AML-193 (cell line): ENCODE measurements around the gene LEPR.

Source experiments
- DNase-seq, 2 experiments: peaks; one replicate each; lab custom pipeline; 2025; lab: John Stamatoyannopoulos, UW

The LEPR gene

GRCh38 chr1:65412256-65412983 is 8.0 kb upstream of the LEPR start:
- no peak for DNase-seq

DNA sequence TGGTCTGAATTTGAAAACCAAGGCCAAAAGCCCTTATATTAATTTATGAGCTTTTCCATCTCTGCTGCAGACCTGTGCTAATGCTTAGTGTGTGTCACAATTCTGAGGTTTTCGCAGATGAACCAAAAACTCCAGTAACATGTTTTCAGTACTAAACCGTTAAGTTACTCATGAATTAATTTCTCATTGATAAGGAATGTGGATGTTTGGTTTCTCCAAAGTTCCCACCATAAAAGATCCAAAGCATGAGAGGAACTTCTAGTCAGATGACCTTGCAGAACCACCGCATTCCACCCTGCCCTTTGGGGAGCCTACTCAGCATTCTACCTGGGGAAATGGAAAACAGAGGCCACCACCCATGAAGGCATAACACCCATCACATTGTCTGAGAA is 7.5 kb upstream of the LEPR start:
- no peak for DNase-seq

- DNase-seq = no peak
Measured at GRCh38 chr1:65414538-65414937, 5.9 kb upstream of the LEPR start.

DNA sequence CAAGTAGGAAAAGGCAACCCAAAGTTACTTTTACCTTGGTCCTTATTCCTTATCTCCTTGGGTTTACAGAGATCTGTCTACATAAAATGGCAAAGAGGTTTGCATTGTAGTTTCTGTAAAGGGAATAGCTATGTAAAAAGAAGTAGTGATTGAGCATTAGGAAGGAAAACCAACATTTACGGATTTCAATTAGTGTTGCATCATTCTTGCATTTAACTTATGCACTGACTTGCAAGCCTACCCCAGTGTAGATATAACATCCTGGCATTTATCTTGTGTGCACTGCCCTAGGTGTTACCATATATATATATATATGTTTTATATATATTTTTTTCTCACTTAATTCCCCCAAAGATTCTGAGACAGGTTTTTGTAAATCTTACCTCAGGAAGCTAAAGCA is 3.7 kb upstream of the LEPR start:
- DNase-seq = no peak

- DNase-seq = no peak
Measured at GRCh38 chr1:65417729-65418128, 2.7 kb upstream of the LEPR start.

DNA sequence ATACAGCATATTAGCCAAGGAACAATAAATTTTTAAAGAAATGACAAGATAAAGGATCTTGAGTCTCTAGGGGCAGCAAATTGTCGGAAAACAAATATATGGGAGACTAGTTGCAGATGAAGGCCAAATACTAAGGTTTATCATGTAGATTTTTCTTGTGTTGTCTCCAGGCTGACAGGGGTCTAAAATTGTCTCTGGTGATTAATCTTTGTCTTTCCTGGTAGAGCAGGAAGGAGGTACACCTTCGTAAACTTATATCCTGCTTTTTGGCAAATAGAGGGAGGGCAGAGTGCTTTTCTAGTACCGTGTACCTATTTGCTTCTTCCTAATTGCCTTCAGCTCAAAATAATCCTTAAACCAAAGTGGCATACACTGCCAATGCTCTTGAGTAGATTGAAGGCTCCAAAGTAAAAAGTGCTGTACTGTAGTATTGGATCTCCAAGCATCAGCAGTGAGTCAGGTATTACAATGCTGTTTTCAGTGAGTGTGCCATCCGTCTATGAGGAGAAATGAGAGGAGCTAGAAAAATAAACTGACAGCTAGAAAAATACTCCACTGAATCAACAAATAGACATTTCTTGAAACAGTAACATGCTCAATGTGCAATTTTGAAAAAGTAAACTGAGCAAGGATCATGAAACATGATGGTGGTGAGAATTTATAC is 1.8 kb upstream of the LEPR start:
- DNase-seq = no peak

- peak; percentile 93 to 97 for DNase-seq
Measured at GRCh38 chr1:65419681-65420589, 533 bp upstream of the LEPR start.

DNA sequence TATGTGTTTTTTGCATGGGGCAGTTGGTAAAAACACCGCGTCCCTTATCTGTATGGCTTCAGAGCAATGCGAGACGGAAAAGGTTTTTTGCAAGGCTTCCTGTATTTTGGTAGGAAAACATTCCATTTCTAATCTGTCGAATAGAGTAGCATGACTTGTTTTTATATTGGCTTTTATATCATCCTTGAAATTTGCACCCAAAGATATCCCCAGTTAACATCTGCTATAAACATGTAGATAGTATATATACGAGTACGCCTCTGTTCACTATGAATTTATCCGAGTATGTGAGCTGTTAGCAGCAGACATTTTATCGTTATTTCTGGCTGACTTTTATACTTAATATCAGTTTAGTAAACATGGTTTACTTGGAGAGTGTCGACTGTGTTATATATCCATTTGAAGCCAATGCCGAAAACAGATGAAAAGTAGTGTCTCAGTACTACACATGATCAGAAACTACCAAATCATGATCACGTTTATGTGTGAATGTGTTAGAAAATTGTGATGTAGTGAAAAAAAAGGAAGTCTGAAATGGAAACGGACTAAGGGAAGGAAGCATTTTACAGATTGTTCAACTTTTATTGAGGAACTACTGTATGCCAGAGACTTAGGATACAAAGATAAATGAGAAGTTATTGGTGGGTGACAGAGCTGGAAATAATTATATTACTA is 1.0 kb downstream of the LEPR start:
- peak; percentile 62 to 63 for DNase-seq

DNA sequence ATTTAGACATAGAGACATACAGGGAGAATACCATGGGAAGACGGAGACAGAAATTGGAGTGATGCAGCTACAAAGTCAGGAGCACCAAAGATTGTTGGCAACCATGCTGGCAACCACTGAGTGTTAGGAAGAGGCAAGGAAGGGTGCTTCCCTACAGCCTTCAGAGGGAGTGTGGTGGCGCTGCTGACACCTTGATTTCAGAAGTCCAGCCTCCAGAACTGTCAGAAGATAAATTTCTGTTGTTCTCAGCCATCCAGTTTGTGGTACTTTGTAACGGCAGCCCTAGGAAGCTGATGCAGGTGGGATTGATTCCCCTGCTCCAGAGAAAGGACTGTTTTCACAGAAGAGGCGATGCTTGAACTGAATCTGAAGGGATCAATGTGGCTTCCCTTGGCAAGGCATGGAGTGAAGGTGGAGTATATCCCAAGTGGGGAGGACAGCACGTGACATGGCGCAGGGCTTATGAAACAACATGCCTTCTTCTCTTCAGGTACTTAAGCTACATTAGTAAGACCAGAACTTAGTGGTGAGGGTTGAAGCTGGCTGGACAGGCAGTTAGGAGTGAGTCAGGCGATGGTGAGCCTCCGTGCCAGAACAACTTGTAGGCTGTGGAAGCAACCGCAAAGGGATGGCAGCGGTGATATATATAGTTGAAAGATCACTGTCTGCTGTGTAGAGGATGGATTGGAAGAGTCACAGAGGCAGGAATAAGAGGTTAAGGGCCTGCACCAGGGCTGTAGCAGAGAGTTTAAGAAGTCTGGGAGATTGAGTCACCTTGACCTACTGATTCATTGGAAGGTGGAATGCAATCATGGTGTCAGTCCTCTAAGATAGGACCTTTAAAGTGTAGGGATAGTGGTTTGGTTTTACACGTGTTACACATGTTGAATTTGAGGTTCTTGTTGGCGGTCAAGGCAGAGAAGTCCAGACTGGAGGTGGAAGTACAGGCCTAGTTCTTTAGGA is 2.1 kb downstream of the LEPR start:
- DNase-seq = no peak

- DNase-seq = peak; percentile 4 to 18
Measured at GRCh38 chr1:65423884-65424572, 3.6 kb downstream of the LEPR start.

GRCh38 chr1:65424573-65424889 is 4.1 kb downstream of the LEPR start:
- no peak for DNase-seq

DNA sequence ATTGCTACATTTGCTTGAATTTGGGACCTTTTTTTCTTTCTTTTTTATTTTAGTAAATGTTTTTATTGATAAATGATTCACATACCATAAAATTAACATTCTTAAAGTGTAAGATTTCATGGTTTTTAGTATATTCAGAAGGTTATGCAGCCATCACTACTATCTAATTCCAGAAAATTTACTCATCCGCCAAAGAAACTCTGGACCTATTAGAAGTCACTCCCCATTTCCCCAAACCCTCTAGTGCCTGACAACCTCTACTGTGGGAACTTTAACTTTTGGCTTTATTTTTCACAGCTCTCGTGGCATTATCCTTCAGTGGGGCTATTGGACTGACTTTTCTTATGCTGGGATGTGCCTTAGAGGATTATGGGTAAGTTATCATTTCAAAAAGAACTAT is 4.5 kb downstream of the LEPR start:
- no peak for DNase-seq

DNA sequence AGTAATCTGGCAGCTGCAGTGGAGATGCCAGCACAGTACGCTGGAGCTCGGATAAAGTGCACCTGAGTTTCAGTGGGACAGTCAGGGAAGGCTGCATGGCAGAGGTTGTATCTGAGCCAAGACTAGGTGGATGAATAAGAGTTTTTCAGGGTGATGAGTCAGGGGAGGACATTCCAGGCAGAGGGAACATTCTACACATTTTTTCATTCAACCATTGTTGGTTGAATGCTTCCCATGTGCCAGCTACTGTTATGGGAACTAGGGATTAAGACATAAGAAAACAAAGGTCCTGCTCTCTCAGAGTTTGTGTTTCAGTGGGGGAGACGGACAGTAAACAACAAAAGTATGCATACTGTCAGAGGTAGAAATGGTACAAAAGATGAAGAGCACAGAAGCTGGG is 5.2 kb downstream of the LEPR start:
- DNase-seq = no peak

DNA sequence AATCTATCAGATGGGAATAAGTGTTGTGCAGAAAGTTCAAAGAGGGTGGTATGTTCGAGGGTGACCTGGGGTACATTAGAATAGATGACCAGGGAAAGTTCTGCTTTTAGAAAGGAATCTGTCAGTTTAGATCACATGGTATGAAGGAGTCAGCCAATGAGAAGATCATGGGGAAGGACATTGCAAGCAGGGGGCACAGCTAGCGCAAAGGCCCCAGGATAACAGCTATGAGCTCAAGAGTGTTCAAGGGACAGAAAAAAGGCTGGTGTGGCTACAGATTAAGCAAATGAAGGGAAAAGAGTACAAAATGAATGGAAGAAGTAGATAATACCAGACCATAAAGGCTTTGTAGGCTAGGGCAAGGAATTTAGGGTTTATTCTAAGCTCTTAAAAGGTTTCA is 8.6 kb downstream of the LEPR start:
- DNase-seq = no peak

- DNase-seq = no peak
Measured at GRCh38 chr1:65429806-65430205, 9.3 kb downstream of the LEPR start.

- peak; percentile 37 to 52 for DNase-seq
Measured at GRCh38 chr1:65431111-65431705, 10.7 kb downstream of the LEPR start.

- DNase-seq = no peak
Measured at GRCh38 chr1:65432918-65433317, 12.4 kb downstream of the LEPR start.

- no peak for DNase-seq
Measured at GRCh38 chr1:65434255-65434654, 13.8 kb downstream of the LEPR start.

- no peak for DNase-seq
Measured at GRCh38 chr1:65434760-65435159, 14.3 kb downstream of the LEPR start.

DNA sequence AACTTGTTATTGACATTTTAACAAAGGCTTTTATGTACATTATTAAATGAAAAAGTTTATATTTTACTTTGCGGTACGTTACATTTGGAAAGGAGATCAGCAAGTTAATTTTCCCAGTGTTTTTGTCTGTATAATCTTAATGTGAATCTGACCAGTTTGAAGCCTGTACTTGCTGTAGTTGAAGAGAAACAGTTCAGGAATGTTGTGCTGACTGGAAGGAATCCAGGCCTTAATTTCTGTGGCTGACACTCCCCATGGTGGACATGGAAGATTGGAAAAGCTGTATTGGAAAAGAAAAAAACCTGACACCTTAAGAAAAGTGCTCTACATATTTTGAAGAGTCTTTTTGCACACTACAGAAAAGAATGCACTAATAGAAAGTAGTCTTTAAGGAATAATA is 15.5 kb downstream of the LEPR start:
- DNase-seq = no peak
